Measurements from ENCODE around the gene KRTAP10-6.
"Not testable (repeated sequence)": the region's sequence is repeated elsewhere in the genome, so short reads cannot be mapped to it uniquely, and the experiment has no call there.

Gene KRTAP10-6, protein sequence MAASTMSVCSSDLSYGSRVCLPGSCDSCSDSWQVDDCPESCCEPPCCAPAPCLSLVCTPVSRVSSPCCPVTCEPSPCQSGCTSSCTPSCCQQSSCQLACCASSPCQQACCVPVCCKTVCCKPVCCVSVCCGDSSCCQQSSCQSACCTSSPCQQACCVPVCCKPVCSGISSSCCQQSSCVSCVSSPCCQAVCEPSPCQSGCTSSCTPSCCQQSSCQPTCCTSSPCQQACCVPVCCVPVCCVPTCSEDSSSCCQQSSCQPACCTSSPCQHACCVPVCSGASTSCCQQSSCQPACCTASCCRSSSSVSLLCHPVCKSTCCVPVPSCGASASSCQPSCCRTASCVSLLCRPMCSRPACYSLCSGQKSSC

DNA sequence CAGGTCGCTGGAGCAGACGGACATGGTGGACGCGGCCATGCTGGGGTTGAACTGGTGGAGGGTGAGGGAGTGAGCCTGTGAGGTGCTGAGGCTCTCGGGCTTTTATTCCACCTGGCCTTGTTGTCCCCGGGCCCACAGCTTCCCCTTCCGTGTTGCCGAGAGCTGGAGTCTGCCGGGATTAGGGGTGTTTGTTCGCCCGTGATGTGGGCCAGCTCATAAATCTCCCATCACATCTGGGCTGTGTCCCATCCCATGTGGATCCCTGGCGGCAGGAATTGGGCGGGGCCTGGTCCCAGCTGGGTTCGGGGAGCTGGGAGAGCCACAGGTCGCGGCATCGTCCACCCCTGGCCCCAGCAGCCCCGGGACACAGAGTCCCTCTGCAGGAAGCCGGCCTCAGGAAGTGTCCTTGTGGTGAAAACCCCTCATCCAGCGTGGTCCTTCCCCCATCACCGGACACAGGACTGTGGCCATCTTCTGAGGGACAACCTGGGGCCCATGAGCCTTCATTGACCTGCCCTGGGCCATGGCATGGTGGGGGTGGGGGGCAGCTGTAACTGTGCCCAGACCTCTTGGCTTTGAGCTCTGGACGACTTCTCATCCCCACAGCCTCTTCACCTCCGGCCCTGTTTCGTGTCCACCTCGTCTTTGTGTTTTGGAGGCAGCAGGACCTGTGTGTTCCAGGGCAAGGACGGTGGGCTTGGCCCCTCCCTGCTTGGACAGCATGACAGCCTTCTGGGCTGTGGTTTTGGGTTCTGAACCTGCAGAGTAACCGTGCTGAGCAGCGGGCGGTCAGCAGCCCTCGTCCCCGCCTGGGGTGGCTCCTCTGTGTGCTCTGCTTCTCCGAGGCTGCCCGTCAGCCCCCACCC lies at the start of gene KRTAP10-6:
TSS of gene KRTAP10-6 (minus strand) at position 60 of the 866 bp plus-strand sequence. CDS start at position 39, 21 bp downstream.
- H3F3A ChIP-seq (ENCODE audit: insufficient read depth) = no peaks in the 10 kb centered on the region
- no peaks in the 10 kb centered on the region for H3K27me3 ChIP-seq (ENCODE audit: low read length)
- H3K9me2 ChIP-seq (replicated peaks; ENCODE audit: insufficient read depth, low read length) = no peaks in the 10 kb centered on the region
- H3K4me3 ChIP-seq (ENCODE audit: insufficient read depth, low read length, poor library complexity, severe bottlenecking) = no peak within 1 kb of the TSS
- H3K4me2 ChIP-seq (ENCODE audit: low read depth, low read length, poor library complexity, severe bottlenecking) = no peak within 1 kb of the TSS
- H4K20me1 ChIP-seq (ENCODE audit: low read depth, low read length) = no peaks in the 10 kb centered on the region
- TF ChIP-seq, protein P1, sequence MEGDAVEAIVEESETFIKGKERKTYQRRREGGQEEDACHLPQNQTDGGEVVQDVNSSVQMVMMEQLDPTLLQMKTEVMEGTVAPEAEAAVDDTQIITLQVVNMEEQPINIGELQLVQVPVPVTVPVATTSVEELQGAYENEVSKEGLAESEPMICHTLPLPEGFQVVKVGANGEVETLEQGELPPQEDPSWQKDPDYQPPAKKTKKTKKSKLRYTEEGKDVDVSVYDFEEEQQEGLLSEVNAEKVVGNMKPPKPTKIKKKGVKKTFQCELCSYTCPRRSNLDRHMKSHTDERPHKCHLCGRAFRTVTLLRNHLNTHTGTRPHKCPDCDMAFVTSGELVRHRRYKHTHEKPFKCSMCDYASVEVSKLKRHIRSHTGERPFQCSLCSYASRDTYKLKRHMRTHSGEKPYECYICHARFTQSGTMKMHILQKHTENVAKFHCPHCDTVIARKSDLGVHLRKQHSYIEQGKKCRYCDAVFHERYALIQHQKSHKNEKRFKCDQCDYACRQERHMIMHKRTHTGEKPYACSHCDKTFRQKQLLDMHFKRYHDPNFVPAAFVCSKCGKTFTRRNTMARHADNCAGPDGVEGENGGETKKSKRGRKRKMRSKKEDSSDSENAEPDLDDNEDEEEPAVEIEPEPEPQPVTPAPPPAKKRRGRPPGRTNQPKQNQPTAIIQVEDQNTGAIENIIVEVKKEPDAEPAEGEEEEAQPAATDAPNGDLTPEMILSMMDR (IDR thresholded peaks at IDR 0.05; ENCODE audit: insufficient read depth, low read length, poor library complexity, severe bottlenecking) = no peak
- no peak for TF ChIP-seq EZH2phosphoT487 (conservative IDR thresholded peaks at IDR 0.05; ENCODE audit: low read length)
- H3K27ac ChIP-seq (ENCODE audit: low read depth, low read length) = no peak within 1 kb of the TSS
- H3K9me3 ChIP-seq (ENCODE audit: insufficient read depth, low read length) = no peaks in the 10 kb centered on the region
- no peak within 1 kb of the TSS for H3K9ac ChIP-seq (ENCODE audit: low read length)
- no peaks in the 10 kb centered on the region for H3K79me2 ChIP-seq (ENCODE audit: insufficient read depth, low read length)
- no peak within 1 kb of the TSS for H2AFZ ChIP-seq (ENCODE audit: low read depth, low read length, severe bottlenecking)
- no peaks in the 10 kb centered on the region for H3K36me3 ChIP-seq (ENCODE audit: low read length)

DNA sequence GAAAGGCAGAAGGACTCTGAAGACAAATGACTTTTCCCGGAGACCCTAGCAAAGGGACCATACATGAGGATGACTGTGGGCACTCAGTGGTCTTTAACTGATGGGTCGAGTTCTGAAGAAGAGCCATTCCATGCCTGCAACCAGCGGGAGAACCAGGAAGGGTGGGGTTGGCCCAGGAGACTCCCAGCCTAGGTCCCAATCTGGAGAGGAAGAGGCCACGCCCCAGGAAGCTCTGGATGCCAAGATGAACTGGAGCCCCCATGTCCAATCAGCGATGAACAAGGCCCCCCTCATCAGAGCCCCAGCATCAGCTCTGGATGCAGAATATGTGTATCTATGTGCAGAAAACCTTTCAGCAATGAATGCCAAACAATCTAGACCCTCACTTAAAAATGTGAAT lies 48.5 kb upstream of the KRTAP10-6 start:
- Histone ChIP-seq H4K20me1 (ENCODE audit: low read depth, low read length) (no peaks in the 10 kb centered on the region), H3F3A (ENCODE audit: insufficient read depth) (no peaks in the 10 kb centered on the region), H3K79me2 (ENCODE audit: insufficient read depth, low read length) (no peaks in the 10 kb centered on the region), H3K27me3 (ENCODE audit: low read length) (no peaks in the 10 kb centered on the region), H3K4me3 (ENCODE audit: insufficient read depth, low read length, poor library complexity, severe bottlenecking) (no peak overlapping the region), H3K4me2 (ENCODE audit: low read depth, low read length, poor library complexity, severe bottlenecking) (no peak overlapping the region), H3K9me2 (replicated peaks; ENCODE audit: insufficient read depth, low read length) (no peaks in the 10 kb centered on the region), H2AFZ (ENCODE audit: low read depth, low read length, severe bottlenecking) (no peak overlapping the region), H3K9ac (ENCODE audit: low read length) (no peak overlapping the region), H3K36me3 (ENCODE audit: low read length) (no peaks in the 10 kb centered on the region), H3K27ac (ENCODE audit: low read depth, low read length) (no peak overlapping the region), H3K9me3 (ENCODE audit: insufficient read depth, low read length) (peaks cover 11% of the 10 kb centered on the region; the same call in 1 of the 2 replicates)
- TF ChIP-seq EZH2phosphoT487 (conservative IDR thresholded peaks at IDR 0.05; ENCODE audit: low read length) = no peak
- TF ChIP-seq, protein P1 (IDR thresholded peaks at IDR 0.05; ENCODE audit: insufficient read depth, low read length, poor library complexity, severe bottlenecking) = no peak

DNA sequence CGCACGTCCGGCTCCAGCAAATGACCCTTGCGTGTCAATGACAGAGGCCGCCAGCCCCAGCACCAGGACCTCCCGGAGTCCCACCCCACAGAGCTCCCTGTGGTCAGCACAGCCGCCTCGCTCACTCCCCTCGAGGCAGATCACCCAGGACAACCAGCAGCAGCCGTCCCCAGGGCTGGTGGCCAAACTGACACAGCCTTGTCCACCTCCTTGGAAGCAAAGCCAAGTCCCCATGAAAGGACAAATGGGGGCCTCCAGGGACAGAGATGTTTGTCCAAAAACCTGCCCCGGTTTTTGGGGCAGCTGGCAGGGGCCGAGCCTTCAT lies 47.0 kb upstream of the KRTAP10-6 start:
- Histone ChIP-seq H2AFZ (ENCODE audit: low read depth, low read length, severe bottlenecking) (no peak overlapping the region), H3K4me3 (ENCODE audit: insufficient read depth, low read length, poor library complexity, severe bottlenecking) (no peak overlapping the region), H3K79me2 (ENCODE audit: insufficient read depth, low read length) (no peaks in the 10 kb centered on the region), H4K20me1 (ENCODE audit: low read depth, low read length) (no peaks in the 10 kb centered on the region), H3K4me2 (ENCODE audit: low read depth, low read length, poor library complexity, severe bottlenecking) (no peak overlapping the region), H3K9me3 (ENCODE audit: insufficient read depth, low read length) (peaks cover 4% of the 10 kb centered on the region; the same call in 1 of the 2 replicates), H3K36me3 (ENCODE audit: low read length) (no peaks in the 10 kb centered on the region), H3K27me3 (ENCODE audit: low read length) (no peaks in the 10 kb centered on the region), H3K27ac (ENCODE audit: low read depth, low read length) (no peak overlapping the region), H3K9me2 (replicated peaks; ENCODE audit: insufficient read depth, low read length) (no peaks in the 10 kb centered on the region), H3F3A (ENCODE audit: insufficient read depth) (no peaks in the 10 kb centered on the region), H3K9ac (ENCODE audit: low read length) (no peak overlapping the region)
- TF ChIP-seq, protein P1 (IDR thresholded peaks at IDR 0.05; ENCODE audit: insufficient read depth, low read length, poor library complexity, severe bottlenecking) = no peak
- no peak for TF ChIP-seq EZH2phosphoT487 (conservative IDR thresholded peaks at IDR 0.05; ENCODE audit: low read length)

DNA sequence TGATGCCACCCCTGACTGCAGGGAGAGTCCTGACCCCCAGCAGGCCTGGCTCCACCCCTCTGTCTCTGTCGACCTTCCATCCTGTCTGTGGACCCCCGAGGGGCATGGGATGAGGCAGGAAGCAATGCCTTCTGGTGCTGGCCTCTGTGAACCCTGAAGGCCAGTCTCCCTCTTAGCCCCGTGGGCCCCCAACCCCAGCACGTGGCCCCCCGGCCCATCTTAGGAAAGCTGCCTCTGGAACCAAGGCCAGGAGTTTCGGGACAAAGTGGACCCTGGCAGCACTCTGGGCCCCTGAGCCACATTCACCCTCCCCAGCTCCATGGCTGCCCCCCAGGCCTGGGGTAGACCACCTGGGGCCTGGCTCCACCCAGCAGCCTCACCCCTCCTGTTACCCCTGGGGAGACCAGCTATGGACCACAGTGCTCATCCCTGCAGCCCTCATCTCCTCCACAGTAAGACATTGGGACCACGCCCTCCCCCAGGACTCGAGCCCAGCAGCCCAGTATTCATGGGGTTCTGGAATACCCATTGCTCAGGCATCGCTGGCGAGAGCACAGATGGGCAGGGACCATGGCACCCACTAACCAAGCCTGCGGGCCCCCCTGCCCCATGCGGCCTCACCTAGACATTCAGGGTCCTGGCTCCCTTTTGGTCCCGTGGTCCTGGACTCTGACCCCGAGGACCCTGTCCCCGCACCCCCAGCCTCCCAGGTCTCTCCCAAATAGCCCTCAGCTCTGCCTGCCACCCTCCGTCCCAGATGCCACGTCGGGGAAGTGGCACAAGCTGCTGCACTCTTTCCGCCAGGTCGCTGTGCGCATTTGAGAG lies 46.4 kb upstream of the KRTAP10-6 start:
- not testable (repeated sequence) for H4K20me1 ChIP-seq (ENCODE audit: low read depth, low read length); H3K27me3 ChIP-seq (ENCODE audit: low read length); H3F3A ChIP-seq (ENCODE audit: insufficient read depth); H3K4me3 ChIP-seq (ENCODE audit: insufficient read depth, low read length, poor library complexity, severe bottlenecking); H3K27ac ChIP-seq (ENCODE audit: low read depth, low read length); H2AFZ ChIP-seq (ENCODE audit: low read depth, low read length, severe bottlenecking); H3K79me2 ChIP-seq (ENCODE audit: insufficient read depth, low read length); H3K9me2 ChIP-seq (replicated peaks; ENCODE audit: insufficient read depth, low read length); H3K9me3 ChIP-seq (ENCODE audit: insufficient read depth, low read length); H3K4me2 ChIP-seq (ENCODE audit: low read depth, low read length, poor library complexity, severe bottlenecking); H3K9ac ChIP-seq (ENCODE audit: low read length); H3K36me3 ChIP-seq (ENCODE audit: low read length)

DNA sequence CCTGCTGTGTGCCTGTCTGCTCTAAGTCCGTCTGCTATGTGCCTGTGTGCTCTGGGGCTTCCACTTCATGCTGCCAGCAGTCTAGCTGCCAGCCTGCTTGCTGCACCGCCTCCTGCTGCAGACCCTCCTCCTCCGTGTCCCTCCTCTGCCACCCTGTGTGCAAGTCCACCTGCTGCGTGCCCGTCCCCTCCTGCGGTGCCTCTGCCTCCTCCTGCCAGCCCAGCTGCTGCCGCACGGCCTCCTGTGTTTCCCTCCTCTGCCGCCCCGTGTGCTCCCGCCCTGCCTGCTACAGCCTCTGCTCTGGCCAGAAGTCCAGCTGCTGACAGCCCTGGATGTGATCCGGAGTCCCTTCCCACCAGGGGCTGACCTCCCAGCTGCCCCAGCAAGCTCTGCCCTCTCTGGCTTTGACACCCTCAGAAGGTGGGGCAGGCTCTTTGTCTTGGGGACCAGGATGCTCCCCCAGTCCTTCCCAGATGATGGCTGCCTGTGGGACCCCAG lies 45.6 kb upstream of the KRTAP10-6 start:
- not testable (repeated sequence) for H2AFZ ChIP-seq (ENCODE audit: low read depth, low read length, severe bottlenecking); H3K9me3 ChIP-seq (ENCODE audit: insufficient read depth, low read length)

More for the DNA sequence above, 45.6 kb upstream of the KRTAP10-6 start:
- H3K36me3 ChIP-seq (ENCODE audit: low read length); H3K27me3 ChIP-seq (ENCODE audit: low read length); H3K4me3 ChIP-seq (ENCODE audit: insufficient read depth, low read length, poor library complexity, severe bottlenecking); H3K79me2 ChIP-seq (ENCODE audit: insufficient read depth, low read length); H3F3A ChIP-seq (ENCODE audit: insufficient read depth); H4K20me1 ChIP-seq (ENCODE audit: low read depth, low read length); H3K9me2 ChIP-seq (replicated peaks; ENCODE audit: insufficient read depth, low read length); H3K4me2 ChIP-seq (ENCODE audit: low read depth, low read length, poor library complexity, severe bottlenecking); H3K9ac ChIP-seq (ENCODE audit: low read length); H3K27ac ChIP-seq (ENCODE audit: low read depth, low read length): not testable (repeated sequence)
